ENCODE data around the gene THOP1.
"Not testable (repeated sequence)": the region's sequence is repeated elsewhere in the genome, so short reads cannot be mapped to it uniquely, and the experiment has no call there.

THOP1 gene

DNA sequence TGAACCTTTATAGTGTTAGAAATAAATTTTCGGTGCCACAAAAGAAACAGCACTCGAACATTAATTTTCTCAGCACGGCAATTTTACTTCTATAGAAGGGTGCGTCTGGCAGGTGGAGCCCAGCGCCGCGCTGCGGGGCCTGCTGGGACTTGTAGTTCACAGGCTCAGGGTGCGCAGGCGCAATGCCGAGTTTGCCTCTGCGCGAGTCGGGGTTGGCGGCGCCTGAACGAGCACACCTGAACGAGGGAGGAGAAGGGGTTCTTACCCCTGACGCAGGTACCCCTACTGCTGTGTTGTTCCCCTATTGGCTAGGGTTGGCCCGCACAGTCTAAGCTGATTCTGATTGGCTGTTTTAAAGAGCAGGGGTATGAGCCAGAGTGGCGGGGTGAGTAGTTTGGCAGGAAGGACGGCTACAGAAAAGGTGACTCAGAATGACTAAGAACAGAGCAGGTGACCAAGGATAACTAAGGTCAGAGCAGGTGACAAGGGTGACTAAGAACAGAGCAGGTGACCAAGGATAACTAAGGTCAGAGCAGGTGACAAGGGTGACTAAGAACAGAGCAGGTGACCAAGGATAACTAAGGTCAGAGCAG, 32.0 kb downstream of the THOP1 start:
- not testable (repeated sequence) for DNase-seq (ENCODE audit: low read depth)

DNA sequence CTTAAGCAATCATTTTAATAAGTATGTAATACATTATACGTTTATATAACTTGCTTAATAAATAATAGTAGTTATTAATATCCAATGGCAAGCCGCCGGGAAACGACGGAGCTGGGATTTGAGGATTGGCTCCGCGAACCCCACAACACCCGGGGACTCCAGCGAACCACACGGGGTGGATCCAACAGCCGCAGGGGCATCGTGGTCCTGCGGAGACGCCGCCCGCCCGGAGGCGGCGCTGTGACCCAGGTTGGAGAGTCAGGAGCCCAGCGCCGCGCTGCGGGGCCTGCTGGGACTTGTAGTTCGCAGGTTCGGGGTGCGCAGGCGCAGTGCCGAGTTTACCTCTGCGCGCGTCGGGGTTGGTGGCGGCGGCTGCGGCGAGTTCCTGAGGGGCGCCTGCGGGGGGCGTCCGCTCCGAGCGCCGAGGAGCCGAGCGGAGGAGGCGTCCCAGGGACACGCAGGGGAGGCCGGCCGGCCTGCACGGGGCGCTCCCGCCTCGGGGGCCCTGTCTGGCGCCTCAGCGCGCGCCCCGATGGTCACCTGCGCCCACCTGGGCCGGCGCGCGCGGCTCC, 34.3 kb downstream of the THOP1 start, which contains the start of gene ZNF554:
TSS of gene ZNF554 (plus strand) at position 329 of the 572 bp plus-strand sequence. CDS start at position 533, 204 bp downstream.
- DNase-seq (ENCODE audit: low read depth) = peak; percentile 68

DNA sequence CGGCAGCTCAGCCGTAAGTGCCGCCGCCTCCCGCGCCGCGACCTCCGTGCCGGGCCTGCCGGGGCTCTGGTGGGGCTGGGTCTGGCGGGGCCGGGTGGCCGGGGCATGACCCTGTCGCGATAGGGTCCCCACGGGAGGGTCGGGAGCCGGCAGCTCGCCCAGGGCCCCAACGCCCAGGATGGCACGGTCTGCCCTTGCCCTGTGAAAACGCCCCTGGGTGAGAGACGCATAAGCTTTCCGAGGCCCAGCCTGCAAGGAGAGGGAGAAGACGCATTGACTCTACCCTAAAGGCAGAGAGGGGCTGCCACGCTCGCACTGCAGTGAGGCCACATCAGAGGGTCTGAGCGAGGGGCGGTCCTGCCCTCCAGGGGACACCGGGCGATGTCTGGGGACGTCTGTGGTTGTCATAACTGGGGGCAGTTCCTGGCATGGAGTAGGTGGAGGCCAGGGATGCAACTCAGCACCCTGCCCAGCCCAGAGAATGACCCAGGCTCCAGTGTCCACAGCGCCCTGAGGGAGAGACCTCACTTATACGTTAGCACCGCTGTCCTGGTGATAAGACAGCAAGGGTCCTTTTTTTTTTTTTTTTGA, 34.9 kb downstream of the THOP1 start:
- DNase-seq (ENCODE audit: low read depth) = no peak

DNA sequence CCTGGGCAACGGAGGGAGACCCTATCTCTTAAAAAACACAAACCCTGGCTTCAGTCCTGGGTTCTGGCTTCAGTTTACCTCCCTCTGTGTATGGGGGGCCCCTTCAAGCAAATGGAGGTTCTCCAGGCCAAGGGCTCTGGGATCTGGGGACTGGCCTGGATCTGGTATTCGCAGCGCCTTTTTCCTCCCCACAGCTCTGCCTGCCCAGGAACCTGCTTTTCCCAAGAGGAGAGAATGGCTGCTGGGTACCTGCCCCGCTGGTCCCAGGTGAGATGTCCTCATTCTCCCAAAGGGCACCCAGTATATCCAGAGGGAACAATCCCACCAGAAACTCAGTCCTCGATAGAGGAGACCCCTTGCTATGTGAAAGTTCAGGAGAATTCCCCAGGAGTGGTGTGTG, 37.5 kb downstream of the THOP1 start:
- no peak for DNase-seq (ENCODE audit: low read depth)

DNA sequence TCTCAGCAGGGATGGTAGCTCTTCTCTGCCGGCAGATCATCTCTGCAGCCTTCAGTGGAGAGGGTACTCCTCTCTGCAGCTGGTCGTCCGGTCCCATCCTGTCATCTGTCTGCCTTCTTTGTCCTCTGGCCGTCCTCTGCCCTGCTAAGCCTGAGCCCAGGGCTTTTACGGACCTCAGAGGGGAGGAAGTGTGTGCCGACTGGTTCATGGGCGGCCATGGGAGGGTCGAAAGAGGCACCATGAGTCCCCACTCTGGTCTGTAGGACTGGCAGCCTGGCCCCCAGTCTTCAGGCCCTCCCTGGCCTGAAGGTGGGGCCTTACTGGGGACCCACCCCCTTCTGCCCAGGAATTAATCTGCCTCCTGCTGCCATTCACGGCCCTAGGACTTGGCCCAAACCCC, 38.3 kb downstream of the THOP1 start:
- DNase-seq (ENCODE audit: low read depth) = no peak

DNA sequence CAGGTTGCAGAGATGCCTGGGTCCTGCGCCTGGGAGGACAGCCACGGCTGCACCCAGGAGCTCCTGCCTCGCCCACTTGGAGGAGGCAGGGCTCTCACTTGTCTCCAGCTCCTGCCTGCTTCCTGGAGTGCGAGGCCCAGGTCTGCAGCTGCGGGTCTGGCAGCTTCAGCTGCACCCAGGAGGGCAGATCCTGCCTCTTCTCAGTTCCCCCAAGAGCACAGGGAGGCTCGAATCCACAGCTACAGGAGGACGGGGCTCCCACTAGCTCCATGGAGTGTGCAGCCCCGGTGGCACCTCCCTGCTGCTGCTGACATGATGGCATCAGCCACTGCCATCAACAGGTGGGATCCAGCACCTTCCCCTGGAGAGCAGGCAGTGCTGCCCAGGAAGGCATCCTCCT, 38.8 kb downstream of the THOP1 start:
- no peak for DNase-seq (ENCODE audit: low read depth)

DNA sequence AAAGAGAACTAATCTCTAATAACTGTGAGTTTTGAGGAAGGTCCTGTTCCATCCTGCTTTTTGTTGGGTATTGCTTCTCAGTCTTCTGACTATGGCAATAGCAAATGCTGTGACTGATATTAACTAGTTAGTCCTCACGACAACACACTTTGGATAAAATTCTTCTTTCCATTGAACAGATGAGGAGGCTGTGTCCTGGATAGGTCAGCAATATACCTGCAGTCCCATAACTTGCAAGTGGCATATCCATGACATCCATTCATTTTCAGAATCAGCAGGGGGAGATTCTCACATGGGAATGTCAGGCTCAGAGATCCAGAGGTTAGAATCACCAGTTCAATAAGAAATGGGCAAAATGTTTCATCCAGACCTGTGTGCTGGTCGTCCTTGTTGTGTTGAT, 41.7 kb downstream of the THOP1 start:
- no peak for DNase-seq (ENCODE audit: low read depth)

DNA sequence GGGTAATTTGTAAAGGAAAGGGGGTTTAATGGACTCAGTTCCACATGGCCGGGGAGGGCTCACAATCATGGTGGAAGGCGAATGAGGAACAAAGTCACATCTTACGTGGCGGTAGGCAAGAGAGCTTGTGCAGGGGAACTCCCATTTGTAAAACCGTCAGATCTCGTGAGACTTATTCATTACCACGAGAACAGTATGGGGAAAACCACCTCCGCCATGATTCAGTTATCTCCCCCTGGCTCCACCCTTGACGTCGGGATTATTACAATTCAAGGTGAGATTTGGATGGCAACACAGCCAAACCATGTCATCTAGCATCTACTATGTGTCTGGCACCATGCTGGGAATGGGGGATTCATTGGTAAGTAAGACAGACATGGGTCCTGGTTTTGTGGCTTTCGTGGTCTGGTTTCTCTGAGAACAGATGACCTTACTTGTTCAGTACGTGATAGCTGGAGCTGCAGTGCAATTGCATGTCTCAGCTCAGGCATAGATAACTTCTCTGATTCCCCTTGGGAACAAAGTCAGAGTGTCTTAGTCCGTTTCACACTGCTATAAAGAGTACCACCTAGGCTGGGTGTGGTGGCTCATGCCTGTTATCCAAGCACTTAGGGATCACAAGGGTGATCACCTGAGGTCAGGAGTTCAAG, 42.7 kb downstream of the THOP1 start:
- DNase-seq (ENCODE audit: low read depth) = no peak

DNA sequence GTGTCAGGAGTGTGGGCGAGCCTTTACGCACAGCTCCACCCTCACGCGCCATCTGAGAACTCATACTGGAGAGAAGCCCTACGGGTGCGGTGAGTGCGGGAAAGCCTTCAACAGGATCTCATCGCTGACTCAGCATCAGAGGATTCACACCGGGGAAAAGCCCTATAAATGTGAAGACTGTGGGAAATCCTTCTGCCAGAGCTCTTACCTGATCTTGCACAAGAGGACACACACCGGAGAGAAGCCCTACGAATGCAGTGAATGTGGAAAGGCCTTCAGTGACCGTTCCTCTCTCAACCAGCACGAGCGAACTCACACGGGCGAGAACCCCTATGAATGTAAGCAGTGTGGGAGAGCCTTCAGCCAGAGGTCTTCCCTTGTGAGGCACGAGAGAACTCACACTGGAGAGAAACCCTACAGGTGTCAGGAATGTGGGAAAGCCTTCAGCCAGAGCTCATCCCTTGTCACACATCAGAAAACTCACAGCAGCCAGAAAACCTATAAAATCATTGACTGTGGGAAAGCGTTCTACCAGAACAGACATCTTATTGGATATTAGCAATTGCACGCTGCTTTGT, 49.1 kb downstream of the THOP1 start:
- no peak for DNase-seq (ENCODE audit: low read depth)

DNA sequence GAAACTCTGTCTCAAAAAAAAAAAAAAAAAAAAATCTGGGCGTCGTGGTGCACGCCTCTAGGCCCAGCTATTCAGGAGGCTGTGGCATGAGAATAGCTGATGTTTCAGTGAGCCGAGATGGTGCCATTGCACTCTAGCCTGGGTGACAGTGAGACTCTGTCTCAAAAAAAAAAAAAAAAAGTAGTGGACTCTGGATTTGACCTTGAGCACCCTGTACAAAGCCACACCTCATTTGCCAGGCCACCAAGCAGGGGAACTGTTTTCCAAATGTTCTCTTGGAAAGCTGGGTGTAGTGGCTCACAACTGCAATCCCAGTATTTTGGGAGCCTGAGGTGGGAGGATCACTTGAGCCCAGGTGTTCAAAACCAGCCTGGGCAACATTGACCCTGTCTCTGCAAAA, 52.1 kb downstream of the THOP1 start:
- no peak for DNase-seq (ENCODE audit: low read depth)

DNA sequence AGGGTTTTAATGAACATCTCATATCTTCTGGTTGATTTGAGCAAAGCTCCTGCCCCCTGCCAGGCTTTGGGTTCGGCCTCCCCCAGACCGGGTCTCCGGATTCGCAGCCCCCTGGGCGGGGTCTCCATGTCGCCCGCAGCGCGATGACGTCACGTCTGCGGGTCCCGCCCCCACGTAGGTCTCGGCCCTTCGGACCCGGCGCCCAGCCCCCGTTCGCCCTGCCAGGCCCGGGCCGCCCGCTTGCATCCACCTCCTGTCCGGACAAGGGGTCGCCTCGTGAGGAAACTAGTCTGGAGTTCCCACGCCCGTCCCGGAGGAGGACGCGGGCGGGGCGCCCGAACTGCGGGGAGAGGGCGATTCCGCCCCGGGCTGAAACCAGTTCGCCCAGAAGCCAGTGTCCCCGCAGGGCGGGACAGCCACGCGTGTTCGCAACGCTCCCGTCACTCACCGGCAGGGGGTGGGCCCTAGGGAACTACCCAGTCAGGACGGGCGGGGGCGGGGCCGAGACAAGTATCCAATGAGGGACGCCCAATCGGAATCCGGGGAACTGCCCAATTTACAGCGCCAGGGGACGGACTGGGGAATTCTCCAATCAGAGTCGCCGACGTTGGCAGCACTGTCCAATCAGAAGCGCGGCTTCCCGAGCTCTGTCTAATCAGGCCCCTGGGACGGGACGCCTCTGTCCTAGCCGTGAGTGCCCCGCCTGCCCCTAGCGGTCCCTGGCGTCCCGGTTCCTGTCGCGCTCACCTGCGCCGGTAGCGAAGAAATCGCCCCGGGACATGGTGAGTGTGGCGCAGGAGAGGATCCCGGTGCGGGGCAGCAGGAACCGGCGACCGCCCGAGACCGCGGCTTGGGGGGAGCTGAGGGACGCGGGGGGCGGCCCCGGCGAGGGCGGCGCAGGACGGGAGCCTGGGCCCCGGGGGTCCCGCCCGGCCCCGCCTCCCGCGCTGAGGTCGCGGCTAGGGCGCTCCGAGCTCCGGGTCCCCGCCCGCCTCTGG, 55.8 kb downstream of the THOP1 start, which contains the start of gene ZNF555:
TSS of gene ZNF555 (plus strand) at position 682 of the 998 bp plus-strand sequence. CDS start at position 780, 98 bp downstream.
- peak; percentile 96 for DNase-seq (ENCODE audit: low read depth)

DNA sequence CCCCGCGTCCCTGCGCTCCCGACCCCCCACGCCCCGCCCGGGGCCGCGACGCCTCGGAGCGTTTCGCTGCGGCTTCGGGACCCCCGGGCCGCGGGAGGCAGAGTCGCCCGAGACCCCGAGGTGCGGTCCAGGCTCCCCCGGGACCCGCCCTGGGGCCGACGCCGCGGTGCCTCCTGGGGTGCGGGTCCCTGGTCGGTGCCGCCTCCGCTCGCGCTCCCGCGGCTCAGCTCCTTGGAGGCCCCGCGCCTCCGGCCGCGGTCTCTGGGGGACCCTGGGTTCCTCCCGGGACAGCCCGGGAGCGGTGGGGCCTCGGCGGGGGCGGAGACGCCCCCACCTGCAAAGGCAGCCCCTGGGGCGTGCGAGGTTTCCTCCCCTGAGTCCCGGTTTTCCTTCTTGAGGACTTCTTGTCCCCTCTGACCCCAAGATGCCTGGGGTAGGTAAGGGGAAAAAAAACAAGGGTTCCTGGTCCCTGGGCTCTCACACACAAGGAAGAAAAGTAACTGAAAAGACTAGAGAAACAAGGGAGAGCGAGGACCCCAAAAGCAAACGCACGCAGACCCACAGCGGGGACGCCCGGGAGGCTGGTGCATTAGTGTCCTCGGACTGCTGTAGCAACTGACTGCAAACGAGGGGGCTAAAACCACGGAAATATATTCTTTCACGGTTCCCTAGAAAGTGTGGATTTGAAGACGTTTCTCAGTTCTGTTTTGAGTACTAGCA, 56.7 kb downstream of the THOP1 start:
- DNase-seq (ENCODE audit: low read depth) = no peak

DNA sequence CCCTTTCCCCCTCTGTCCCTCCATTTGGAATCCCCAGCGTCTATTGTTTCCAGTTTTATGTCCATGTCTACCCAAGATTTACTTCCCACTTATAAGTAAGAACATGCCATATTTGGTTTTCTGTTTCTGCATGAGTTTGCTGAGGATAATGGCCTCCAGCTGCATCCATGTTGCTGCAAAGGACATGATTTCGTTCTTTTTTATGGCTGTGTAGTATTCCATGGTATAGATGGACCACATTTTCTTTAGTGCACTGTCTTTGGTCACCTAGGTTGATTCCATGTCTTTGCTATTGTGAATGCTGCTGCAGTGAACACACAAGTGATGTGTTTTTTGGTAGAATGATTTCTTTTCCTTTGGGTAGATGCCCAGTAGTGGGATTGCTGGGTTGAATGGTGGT, 59.8 kb downstream of the THOP1 start:
- DNase-seq (ENCODE audit: low read depth) = no peak

DNA sequence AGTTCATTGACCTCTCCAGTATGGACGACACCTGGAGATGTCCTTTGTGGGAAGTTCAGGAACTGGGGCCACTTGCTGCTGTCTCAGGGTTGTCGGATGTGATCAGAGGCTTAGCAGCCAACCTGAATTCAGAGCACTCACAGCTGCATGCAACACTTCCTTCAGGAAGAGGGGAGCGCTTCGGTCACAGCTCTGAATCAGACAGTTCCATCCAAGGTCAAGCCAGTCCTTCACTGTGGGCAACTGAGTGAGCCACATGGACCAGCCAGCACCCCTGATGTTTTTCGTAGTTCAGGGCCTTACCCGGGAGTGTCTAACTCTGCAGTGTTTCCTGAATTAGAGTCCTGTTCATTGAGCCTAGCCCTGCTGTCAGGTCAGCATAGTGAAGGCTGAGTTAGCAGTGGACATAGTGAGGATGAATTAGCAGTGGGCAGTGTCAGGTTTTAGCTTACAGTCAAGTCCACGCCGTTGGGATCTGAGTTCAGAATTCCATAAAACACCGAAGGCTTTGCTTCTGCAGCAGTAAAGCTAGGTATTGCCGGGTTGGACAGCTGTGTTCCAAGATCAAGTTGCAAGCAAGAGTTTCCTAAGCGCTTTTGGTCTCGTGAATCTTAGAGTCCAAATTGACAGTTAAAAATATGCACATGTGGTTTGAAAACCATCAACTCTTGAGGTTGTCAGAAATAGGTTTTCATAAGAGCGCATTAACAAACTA, 61.0 kb downstream of the THOP1 start:
- DNase-seq (ENCODE audit: low read depth) = no peak

DNA sequence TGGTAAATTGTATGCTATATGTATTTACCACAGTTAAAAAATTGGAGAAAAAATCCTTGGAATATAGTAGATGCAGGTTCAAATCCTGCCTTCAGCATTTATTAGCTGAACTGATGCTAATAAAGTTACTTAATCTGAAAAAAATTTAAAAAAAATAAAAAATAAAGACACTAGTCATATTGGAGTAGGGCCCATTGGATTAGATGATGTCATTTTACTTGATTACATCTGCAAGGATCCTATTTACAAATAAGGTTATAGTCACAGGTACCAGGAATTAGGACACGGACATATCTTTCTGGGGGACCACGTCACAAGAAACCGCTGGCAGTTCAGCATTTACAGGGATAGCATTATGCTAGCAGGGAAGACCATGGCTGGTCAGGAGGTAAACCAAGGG, 62.2 kb downstream of the THOP1 start:
- DNase-seq (ENCODE audit: low read depth) = no peak

DNA sequence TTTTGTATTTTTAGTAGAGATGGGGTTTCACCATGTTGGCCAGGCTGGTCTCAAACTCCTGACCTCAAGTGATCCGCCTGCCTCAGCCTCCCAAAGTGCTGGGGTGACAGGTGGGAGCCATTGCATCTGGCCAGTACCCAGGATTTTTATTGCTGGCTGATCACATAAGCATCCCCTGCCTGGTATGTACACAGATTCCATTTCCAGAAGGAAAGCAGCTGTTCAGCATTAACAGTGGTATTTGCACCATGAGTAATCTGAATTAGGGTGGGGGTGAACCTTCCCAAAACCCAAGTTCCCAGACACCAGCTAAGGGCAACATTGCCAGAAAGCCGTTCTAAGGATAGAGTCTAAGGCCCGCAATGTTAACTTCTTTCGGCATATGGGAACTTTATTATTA, 63.3 kb downstream of the THOP1 start:
- no peak for DNase-seq (ENCODE audit: low read depth)

DNA sequence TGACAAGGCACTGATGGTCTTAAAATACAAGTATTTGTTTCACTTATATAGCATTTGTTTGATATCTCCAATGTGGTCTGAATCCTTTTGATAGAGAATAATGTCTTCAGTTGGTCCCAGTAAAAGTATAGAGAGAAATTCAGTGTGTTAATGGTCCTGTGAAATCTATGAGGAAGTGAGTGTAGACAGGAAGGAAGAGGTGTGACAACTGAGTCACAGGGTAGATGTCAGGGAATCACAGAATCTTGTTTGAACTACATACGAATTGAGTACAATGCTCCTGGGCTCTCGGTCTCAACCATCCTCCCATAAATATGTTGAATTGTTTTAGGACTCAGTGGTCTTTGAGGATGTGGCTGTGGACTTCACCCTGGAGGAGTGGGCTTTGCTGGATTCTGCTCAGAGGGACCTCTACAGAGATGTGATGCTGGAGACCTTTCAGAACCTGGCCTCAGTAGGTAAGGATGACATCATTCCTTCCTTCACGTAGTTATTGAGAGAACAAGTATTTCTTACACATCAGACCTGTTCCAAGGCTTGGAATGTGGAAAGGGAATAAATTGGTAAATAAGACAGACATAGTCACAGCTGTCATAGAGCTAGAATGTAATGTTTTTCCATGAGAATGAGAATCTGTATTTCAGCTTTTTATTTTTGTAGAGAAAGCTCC, 65.1 kb downstream of the THOP1 start:
- no peak for DNase-seq (ENCODE audit: low read depth)

DNA sequence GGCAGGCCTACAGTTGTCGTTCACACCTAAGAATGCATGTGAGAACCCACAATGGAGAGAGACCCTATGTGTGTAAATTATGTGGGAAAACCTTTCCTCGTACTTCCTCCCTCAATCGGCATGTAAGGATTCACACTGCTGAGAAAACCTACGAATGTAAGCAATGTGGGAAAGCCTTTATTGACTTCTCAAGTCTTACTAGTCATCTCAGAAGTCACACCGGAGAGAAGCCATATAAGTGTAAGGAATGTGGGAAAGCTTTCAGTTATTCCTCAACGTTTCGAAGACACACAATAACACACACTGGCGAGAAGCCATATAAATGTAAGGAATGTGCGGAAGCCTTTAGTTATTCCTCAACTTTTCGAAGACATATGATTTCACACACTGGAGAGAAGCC, 67.3 kb downstream of the THOP1 start:
- DNase-seq (ENCODE audit: low read depth) = no peak

DNA sequence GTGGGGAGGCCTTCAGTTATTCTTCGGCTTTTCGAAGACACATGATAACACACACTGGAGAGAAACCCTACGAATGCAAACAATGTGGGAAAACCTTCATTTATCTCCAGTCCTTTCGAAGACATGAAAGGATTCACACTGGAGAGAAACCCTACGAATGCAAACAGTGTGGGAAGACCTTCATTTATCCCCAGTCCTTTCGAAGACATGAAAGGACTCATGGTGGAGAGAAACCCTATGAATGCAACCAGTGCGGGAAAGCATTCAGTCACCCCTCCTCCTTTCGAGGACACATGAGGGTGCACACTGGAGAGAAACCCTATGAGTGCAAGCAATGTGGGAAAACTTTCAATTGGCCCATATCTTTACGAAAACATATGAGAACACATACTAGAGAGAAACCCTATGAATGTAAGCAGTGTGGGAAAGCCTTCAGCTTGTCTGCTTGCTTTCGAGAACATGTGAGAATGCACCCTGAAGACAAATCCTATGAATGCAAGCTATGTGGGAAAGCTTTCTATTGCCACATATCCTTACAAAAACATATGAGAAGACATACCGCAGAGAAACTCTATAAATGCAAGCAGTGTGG, 67.8 kb downstream of the THOP1 start:
- no peak for DNase-seq (ENCODE audit: low read depth)

Measured in HS-27A (cell line).